IPS-18a (cell line): ENCODE measurements around the gene LAP3.
"Not testable (repeated sequence)": the region's sequence is repeated elsewhere in the genome, so short reads cannot be mapped to it uniquely, and the experiment has no call there.

ENCODE experiments used
- H3K27ac ChIP-seq: one replicate; pipeline ENCODE4 v1.5.1; 2013; ENCODE audit warnings: low read length
- H3K27me3 ChIP-seq: one replicate; pipeline ENCODE4 v1.6.1; 2013; ENCODE audit warnings: mild to moderate bottlenecking, low read length; ENCODE audit not compliant: control insufficient read depth, insufficient read depth
- H3K36me3 ChIP-seq: one replicate; pipeline ENCODE4 v1.6.1; 2013; ENCODE audit warnings: low read depth, low read length; ENCODE audit not compliant: control insufficient read depth
- H3K4me1 ChIP-seq: one replicate; pipeline ENCODE4 v1.6.1; 2013; ENCODE audit warnings: low read depth, low read length; ENCODE audit not compliant: control insufficient read depth
- H3K4me3 ChIP-seq: one replicate; pipeline ENCODE4 v1.5.1; 2013; ENCODE audit warnings: low read length
- H3K9ac ChIP-seq: one replicate; pipeline ENCODE4 v1.6.1; 2013; ENCODE audit warnings: mild to moderate bottlenecking, low read length, moderate library complexity
- H3K9me3 ChIP-seq: one replicate; pipeline ENCODE4 v1.6.1; 2013; ENCODE audit warnings: low read depth, low read length; ENCODE audit not compliant: control insufficient read depth

LAP3 gene

GRCh38 chr4:17567271-17567670 is 9.7 kb upstream of the LAP3 start:
- Histone ChIP-seq H3K4me1 (no peaks in the 10 kb centered on the region), H3K27ac (no peak overlapping the region)

DNA sequence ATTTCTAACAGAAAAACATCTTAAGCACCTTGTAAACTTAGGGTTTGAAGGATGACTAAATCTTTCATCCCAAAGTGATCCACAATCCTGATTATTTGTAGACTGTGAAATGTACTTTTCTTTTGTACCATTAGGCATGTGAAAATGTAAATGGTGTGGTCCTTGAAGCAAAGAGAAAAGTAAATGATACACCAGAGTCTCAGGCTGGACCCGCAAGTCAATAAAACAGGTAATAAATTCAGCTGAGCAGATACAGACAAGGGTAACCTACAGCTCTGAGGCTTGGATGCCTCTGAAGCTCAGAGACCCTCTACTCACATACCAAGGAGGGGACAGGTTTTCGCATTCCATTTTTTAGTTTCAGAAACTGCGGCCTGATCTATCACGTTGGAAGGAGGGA is 2.8 kb upstream of the LAP3 start:
- Histone ChIP-seq H3K27ac (no peak overlapping the region), H3K4me1 (no peaks in the 10 kb centered on the region), H3K9me3 (no peaks in the 10 kb centered on the region), H3K4me3 (no peak overlapping the region), H3K9ac (no peak overlapping the region), H3K36me3 (no peaks in the 10 kb centered on the region), H3K27me3 (peaks cover 8% of the 10 kb centered on the region)

More at GRCh38 chr4:17567271-17567670, 9.7 kb upstream of the LAP3 start:
- Histone ChIP-seq H3K36me3 (no peaks in the 10 kb centered on the region), H3K9ac (no peak overlapping the region), H3K27me3 (no peaks in the 10 kb centered on the region), H3K9me3 (no peaks in the 10 kb centered on the region), H3K4me3 (no peak overlapping the region)

DNA sequence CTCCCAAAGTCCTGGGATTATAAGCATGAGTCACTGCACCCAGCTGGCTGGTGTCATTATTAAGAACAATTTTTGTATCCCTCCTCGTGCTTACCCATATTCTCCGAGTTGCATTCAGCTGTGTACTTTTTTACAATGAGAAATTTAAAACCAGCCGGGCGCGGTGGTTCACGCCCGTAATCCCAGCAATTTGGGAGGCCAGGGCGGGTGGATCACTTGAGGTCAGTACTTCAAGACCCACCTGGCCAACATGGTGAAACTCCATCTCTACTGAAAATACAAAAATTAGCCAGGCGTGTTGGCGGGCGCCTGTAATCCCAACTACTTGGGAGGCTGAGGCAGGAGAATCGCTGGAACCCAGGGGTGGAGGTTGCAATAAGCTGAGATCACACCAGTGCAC is 1.8 kb upstream of the LAP3 start:
- not testable (repeated sequence) for H3K36me3 ChIP-seq, H3K9ac ChIP-seq, H3K27me3 ChIP-seq, H3K4me1 ChIP-seq, H3K9me3 ChIP-seq, H3K4me3 ChIP-seq, H3K27ac ChIP-seq

- Histone ChIP-seq H3K27ac (no peak overlapping the region), H3K4me1 (no peaks in the 10 kb centered on the region), H3K9me3 (no peaks in the 10 kb centered on the region), H3K4me3 (peak overlapping the region; percentile 69), H3K27me3 (peaks cover 8% of the 10 kb centered on the region), H3K9ac (peak overlapping the region; percentile 63), H3K36me3 (peaks cover 24% of the 10 kb centered on the region)
Measured at GRCh38 chr4:17577665-17578481, 875 bp downstream of the LAP3 start.

DNA sequence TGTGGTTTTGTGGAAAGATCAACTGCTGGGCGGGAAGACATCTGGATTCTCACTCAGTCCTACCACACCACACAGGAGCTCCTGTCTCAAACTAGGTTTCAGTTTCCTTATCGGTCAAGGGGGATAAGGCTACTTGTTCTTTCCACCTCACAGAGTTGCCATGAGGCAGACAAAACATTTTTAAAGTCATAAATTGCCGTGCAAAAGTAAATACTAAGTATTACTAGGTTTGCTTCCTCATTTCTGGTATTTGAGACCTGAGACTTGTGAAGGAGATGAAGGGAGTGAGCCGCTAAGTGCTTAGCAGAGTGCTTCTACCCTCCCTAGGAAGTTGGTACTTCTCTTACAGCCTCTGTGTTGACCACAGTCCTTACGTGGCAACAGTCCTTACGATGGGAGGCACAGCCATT is 1.5 kb downstream of the LAP3 start:
- H3K27me3 ChIP-seq = peaks cover 8% of the 10 kb centered on the region
- peaks cover 29% of the 10 kb centered on the region for H3K36me3 ChIP-seq
- H3K27ac ChIP-seq = no peak overlapping the region
- peak overlapping the region; percentile 69 for H3K4me3 ChIP-seq
- no peak overlapping the region for H3K9ac ChIP-seq
- no peaks in the 10 kb centered on the region for H3K9me3 ChIP-seq
- no peaks in the 10 kb centered on the region for H3K4me1 ChIP-seq

DNA sequence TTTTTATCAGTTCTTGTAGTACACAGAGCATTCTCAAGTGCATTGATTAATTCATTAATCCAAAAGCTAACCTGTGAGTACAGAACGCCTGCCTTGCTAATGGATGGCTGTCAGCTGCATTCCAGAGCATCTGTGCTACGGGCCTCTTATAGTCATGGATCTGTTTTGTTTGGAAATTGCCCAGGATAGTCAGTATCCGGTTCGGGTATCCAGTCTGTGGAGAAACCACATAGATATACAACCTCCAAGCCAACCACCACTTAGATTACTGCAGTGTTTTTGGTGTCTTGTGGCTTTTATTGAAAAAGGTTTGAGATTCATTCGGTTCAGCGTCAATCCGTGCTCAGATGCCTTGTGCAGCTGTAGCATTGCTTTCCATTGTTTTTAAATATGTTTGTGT is 4.0 kb downstream of the LAP3 start:
- Histone ChIP-seq H3K27me3 (peaks cover 8% of the 10 kb centered on the region), H3K4me3 (no peak overlapping the region), H3K9ac (no peak overlapping the region), H3K4me1 (peaks cover 9% of the 10 kb centered on the region), H3K27ac (no peak overlapping the region), H3K9me3 (no peaks in the 10 kb centered on the region), H3K36me3 (peaks cover 47% of the 10 kb centered on the region)

- no peak overlapping the region for H3K9ac ChIP-seq
- H3K4me3 ChIP-seq = no peak overlapping the region
- peaks cover 51% of the 10 kb centered on the region for H3K36me3 ChIP-seq
- peaks cover 9% of the 10 kb centered on the region for H3K4me1 ChIP-seq
- no peak overlapping the region for H3K27ac ChIP-seq
- H3K9me3 ChIP-seq = no peaks in the 10 kb centered on the region
- peaks cover 3% of the 10 kb centered on the region for H3K27me3 ChIP-seq
Measured at GRCh38 chr4:17583276-17583675, 6.3 kb downstream of the LAP3 start.

DNA sequence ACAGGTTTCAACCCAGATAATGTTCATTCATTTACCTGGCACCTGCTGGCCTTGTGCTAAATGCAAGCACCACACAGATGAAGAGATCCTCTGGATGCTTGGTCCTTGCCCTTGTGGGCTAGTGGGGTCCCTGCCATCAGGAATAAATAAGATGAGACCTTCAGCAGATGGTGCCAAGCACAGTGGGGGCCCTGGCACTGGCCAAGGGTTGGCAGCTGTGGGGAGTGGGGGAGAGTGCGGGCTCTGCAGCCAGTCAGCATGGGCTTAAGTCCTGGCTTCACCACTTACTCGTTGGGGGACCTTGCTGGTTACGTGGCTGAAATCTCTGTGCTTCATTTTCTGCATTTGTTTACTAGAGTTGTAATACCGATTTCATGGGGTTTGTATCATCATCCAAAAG is 6.9 kb downstream of the LAP3 start:
- no peak overlapping the region for H3K27ac ChIP-seq
- H3K36me3 ChIP-seq = peaks cover 57% of the 10 kb centered on the region
- H3K9me3 ChIP-seq = no peaks in the 10 kb centered on the region
- H3K4me1 ChIP-seq = peaks cover 9% of the 10 kb centered on the region
- H3K4me3 ChIP-seq = no peak overlapping the region
- H3K9ac ChIP-seq = no peak overlapping the region
- H3K27me3 ChIP-seq = no peaks in the 10 kb centered on the region

DNA sequence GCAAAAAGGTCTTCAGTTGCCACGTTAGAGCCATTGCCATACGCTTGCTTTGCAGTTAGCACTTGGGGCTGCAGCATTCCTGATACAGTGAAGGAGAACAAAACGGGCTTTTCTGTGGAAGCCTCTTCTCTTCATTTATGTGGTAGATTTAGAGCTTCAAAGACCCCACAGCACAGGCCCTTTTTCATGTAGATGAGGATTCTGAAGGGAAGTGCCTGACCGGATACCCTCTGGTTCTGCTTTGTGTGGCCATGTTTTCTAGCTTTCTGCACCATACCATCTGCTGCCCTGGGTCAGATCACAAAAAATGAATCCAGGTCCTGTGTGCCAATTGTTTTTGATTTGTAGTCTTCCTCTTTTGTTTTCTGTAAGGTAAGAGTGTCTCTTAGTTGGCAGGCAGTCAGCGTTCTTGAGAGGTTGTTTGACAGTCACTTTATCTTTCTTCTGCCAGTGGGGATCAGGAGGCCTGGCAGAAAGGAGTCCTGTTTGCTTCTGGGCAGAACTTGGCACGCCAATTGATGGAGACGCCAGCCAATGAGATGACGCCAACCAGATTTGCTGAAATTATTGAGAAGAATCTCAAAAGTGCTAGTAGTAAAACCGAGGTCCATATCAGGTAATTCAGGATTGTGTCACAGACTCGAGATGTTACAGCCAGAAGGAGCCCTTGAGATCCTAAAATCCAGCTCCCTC is 7.7 kb downstream of the LAP3 start:
- Histone ChIP-seq H3K9ac (no peak overlapping the region), H3K4me3 (no peak overlapping the region), H3K9me3 (no peaks in the 10 kb centered on the region), H3K36me3 (peaks cover 57% of the 10 kb centered on the region), H3K27me3 (no peaks in the 10 kb centered on the region), H3K4me1 (peaks cover 9% of the 10 kb centered on the region), H3K27ac (no peak overlapping the region)

DNA sequence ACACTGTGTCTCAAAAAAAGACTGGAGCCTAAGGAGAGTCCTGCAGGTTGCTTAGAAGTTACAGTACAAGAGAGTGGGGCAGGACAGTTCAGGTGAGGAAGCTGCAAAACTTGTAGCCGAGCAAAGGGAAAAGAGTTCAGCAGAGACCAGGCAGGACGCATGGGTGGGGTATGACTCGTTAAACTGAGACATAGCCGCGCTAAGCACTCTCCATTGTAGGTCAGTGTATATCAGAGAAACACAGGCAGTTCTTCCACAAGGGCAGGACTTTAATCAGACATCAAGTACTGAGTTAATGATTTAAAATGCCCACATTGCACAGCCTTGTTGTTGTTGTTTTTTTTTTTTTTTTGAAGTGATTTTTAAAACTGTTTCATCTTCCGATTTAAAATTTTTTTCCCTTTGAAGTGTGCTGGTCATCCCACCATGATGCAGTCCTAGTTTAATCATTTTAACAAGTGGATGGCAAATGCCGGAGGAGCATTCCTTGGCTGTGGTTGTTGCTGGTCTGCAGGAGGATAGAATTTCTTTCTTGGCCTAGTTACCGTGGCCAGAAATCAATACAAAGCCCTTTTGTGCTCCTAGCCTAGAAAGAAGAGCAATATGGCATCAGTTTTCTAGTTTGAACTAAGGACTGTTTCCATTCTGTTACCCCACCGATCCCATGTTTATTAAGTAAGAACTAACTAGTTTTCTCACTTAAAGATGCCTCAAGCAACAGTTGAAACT is 10.3 kb downstream of the LAP3 start:
- H3K27me3 ChIP-seq = no peaks in the 10 kb centered on the region
- H3K27ac ChIP-seq = no peak overlapping the region
- H3K4me3 ChIP-seq = no peak overlapping the region
- peaks cover 37% of the 10 kb centered on the region for H3K36me3 ChIP-seq
- H3K9ac ChIP-seq = no peak overlapping the region
- H3K4me1 ChIP-seq = peaks cover 9% of the 10 kb centered on the region
- no peaks in the 10 kb centered on the region for H3K9me3 ChIP-seq

- no peak overlapping the region for H3K4me3 ChIP-seq
- H3K4me1 ChIP-seq = peaks cover 5% of the 10 kb centered on the region
- H3K36me3 ChIP-seq = peaks cover 28% of the 10 kb centered on the region
- H3K9ac ChIP-seq = no peak overlapping the region
- H3K27me3 ChIP-seq = no peaks in the 10 kb centered on the region
- no peak overlapping the region for H3K27ac ChIP-seq
- H3K9me3 ChIP-seq = no peaks in the 10 kb centered on the region
Measured at GRCh38 chr4:17589355-17589754, 12.4 kb downstream of the LAP3 start.
